LHCN-M2 (cell line): ENCODE data around the gene XPNPEP2. TPM values are rescaled to one million over a fixed set of nuclear protein-coding genes. Genes with fewer than 3 reads are reported as not detected.

Source experiments
- DNase-seq: peaks from one replicate; pipeline ENCODE4 v3.0.0-alpha.2; 2012; ENCODE audit warnings: low read depth
- total RNA-seq: library from RNA; depleted of rRNA; stranded (reverse); fragments of >200 nt; gene quantifications from 2 replicates; pipeline ENCODE4 v1.2.3, GENCODE V29; 2014

XPNPEP2 gene
- total RNA-seq, 1 experiment from 2014 or later = not detected

- peak; percentile 26 for DNase-seq
These were observed 9.5 kb downstream of the XPNPEP2 start for GRCh38 chrX:129748305-129748704.

GRCh38 chrX:129749069-129749468, 10.3 kb downstream of the XPNPEP2 start:
- no peak for DNase-seq

- DNase-seq = no peak
These were observed 12.2 kb downstream of the XPNPEP2 start for GRCh38 chrX:129750971-129751370.

GRCh38 chrX:129754056-129755024, 15.6 kb downstream of the XPNPEP2 start:
- no peak for DNase-seq

- DNase-seq = no peak
These were observed 17.2 kb downstream of the XPNPEP2 start for GRCh38 chrX:129755779-129756650.

- DNase-seq = peak; percentile 71
These were observed 20.8 kb downstream of the XPNPEP2 start for GRCh38 chrX:129759576-129760061.

GRCh38 chrX:129760155-129760554, 21.4 kb downstream of the XPNPEP2 start:
- DNase-seq = no peak

GRCh38 chrX:129760981-129761380, 22.2 kb downstream of the XPNPEP2 start:
- no peak for DNase-seq

GRCh38 chrX:129761596-129761995, 22.8 kb downstream of the XPNPEP2 start:
- no peak for DNase-seq

GRCh38 chrX:129762448-129762847, 23.7 kb downstream of the XPNPEP2 start:
- no peak for DNase-seq

- DNase-seq = no peak
These were observed 24.9 kb downstream of the XPNPEP2 start for GRCh38 chrX:129763666-129764065.

- no peak for DNase-seq
These were observed 29.4 kb downstream of the XPNPEP2 start for GRCh38 chrX:129768186-129768585.

- DNase-seq = peak; percentile 5
These were observed 30.0 kb downstream of the XPNPEP2 start for GRCh38 chrX:129768586-129769466.

- no peak for DNase-seq
These were observed 30.8 kb downstream of the XPNPEP2 start for GRCh38 chrX:129769467-129770154.

GRCh38 chrX:129771266-129771995, 32.7 kb downstream of the XPNPEP2 start:
- no peak for DNase-seq

- DNase-seq = no peak
These were observed 34.1 kb downstream of the XPNPEP2 start for GRCh38 chrX:129772796-129773431.

GRCh38 chrX:129773649-129774458, 35.1 kb downstream of the XPNPEP2 start:
- DNase-seq = no peak
